GM12892 (cell line): ENCODE measurements around the gene PPFIA3.
"Not testable (repeated sequence)": the region's sequence is repeated elsewhere in the genome, so short reads cannot be mapped to it uniquely, and the experiment has no call there.

Experiments used
- POLR2A ChIP-seq: IDR thresholded peaks from 2 replicates; pipeline ENCODE4 v1.6.1; 2011; ENCODE audit warnings: low read depth, low read length, control low read depth
- POLR2AphosphoS5 ChIP-seq: IDR thresholded peaks from 2 replicates; pipeline ENCODE4 v1.6.1; 2011; ENCODE audit warnings: low read depth, low read length, control low read depth

DNA sequence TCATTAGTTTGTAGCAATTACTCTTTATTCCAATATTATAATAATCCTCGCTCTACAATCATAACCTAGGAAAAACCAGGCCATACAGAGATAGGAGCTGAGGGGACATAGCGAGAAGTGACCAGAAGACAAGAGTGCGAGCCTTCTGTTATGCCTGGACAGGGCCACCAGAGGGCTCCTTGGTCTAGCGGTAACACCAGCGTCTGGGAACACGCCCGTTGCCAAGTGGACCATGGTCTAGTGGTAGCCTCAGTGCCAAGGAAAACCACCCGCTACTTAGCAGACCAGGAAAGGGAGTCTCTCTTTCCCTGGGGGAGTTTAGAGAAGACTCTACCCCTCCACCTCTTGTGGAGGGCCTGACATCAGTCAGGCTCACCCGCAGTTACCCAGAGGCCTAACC, 44.5 kb upstream of the PPFIA3 start:
- not testable (repeated sequence) for TF ChIP-seq POLR2AphosphoS5, POLR2A
